Lung (tissue), 12 donors: Measurements from ENCODE around the gene CENPI. TPM values are rescaled to one million over a fixed set of nuclear protein-coding genes. Genes with fewer than 3 reads are reported as not detected.

Experiments
- ATAC-seq: fragments of 200-7000 bp; cut with Tn5 transposase; one replicate; pipeline ENCODE4 v1.9.1; 2020; ENCODE audit warnings: moderate number of reproducible peaks; ENCODE audit not compliant: insufficient read depth, low FRiP score
- DNase-seq, 3 donors: peaks; one replicate each; pipeline ENCODE4 v3.0.0-alpha.2; 2013 to 2017
- H3K27ac ChIP-seq, 2 donors: one replicate each; pipeline ENCODE4 v1.5.1; 2013; ENCODE audit warnings: mild to moderate bottlenecking in 2 of 2, moderate library complexity in 2 of 2, control low read depth in 1 of 2, inconsistent platforms in 1 of 2, low read depth in 1 of 2, low read length in 1 of 2
- H3K27me3 ChIP-seq, 3 donors: one replicate each; pipeline ENCODE4 v1.5.1; 2013; ENCODE audit warnings: low read length in 2 of 3; ENCODE audit not compliant: control insufficient read depth in 3 of 3, insufficient read depth in 3 of 3
- H3K36me3 ChIP-seq, 4 donors: one replicate each; pipeline ENCODE4 v1.5.1; 2013; ENCODE audit warnings: low read length in 4 of 4, mild to moderate bottlenecking in 1 of 4, moderate library complexity in 1 of 4; ENCODE audit not compliant: control insufficient read depth in 4 of 4, insufficient read depth in 4 of 4
- H3K4me1 ChIP-seq, 5 donors: one replicate each; pipeline ENCODE4 v1.5.1; 2013; ENCODE audit warnings: low read length in 5 of 5, mild to moderate bottlenecking in 2 of 5, moderate library complexity in 1 of 5; ENCODE audit not compliant: control insufficient read depth in 5 of 5, insufficient read depth in 5 of 5
- H3K4me3 ChIP-seq: one replicate; pipeline ENCODE4 v1.5.1; 2013; ENCODE audit warnings: mild to moderate bottlenecking, control low read depth, moderate library complexity
- H3K9ac ChIP-seq, 2 donors: one replicate each; pipeline ENCODE4 v1.5.1; 2013; ENCODE audit warnings: low read length in 2 of 2, control low read depth in 1 of 2; ENCODE audit not compliant: insufficient read depth in 1 of 2
- H3K9me3 ChIP-seq, 4 donors: one replicate each; pipeline ENCODE4 v1.5.1; 2013; ENCODE audit warnings: low read length in 3 of 4, mild to moderate bottlenecking in 1 of 4, moderate library complexity in 1 of 4; ENCODE audit not compliant: control insufficient read depth in 4 of 4, insufficient read depth in 3 of 4
- WGBS, 2 donors: extraction: QIAGEN DNeasy Blood & Tissue Kit; methylation state at CpG; one replicate each; pipeline ENCODE4 v1.1.7; 2013; 5-methylcytosine and 5-hydroxymethylcytosine counted together
- polyA plus RNA-seq, 2 donors: library from polyadenylated mRNA; stranded (reverse); fragments of 200-250 nt; gene quantifications; one replicate each; pipeline ENCODE4 v1.2.1, GENCODE V29; 2013
- total RNA-seq, 2 donors: library from RNA; depleted of rRNA in 1 of 2; stranded (reverse); fragments of >200 nt in 1 of 2; gene quantifications; one replicate each; pipeline ENCODE4 v1.2.1, GENCODE V29; 2014 to 2021
- TF ChIP-seq, protein P1 (sequence below): IDR thresholded peaks from 2 replicates; pipeline ENCODE4 v1.5.1; 2012; ENCODE audit warnings: mild to moderate bottlenecking; ENCODE audit errors: control extremely low read depth, extremely low read depth
- donor health status: control.
- donor health status: control.
- donor health status: Bipolar disorder and iron deficiency.
- donor health status: healthy.
- donor health status: DM: yes; HTN: yes; CAD: no.

CENPI gene
- total and polyA plus RNA-seq, 4 donors = 0.69 to 7.5 (median 0.73) TPM

DNA sequence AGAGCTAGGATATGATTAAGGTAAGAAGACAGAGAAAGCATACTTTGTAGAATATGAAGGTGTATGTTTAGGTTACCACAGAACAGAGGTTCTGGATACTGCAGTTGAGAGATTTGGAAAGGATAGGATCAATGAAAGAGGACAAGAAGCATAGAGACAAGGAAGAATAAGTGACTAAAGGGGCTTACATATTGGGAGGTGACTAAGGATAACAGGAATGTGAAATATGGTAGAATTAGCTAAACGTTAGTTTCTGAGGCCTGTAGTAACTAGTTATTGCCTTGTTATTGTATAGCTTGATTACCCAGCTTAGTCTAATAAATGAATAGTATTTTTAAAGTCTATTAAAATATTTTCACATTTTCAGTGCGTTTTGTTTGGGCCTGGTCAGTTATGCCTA is 38.2 kb downstream of the CENPI start:
- DNase-seq = no peak
- no peak overlapping the region for H3K4me3 ChIP-seq
- H3K4me1 ChIP-seq = no peaks in the 10 kb centered on the region
- ATAC-seq = no peak
- no peak overlapping the region for H3K27ac ChIP-seq
- WGBS, 2 donors = 72 to 94% methylated on average over 2 of the region's 2 CpGs
- peaks cover 0 to 4% (median 0%) of the 10 kb centered on the region in 4 donors for H3K36me3 ChIP-seq
- peaks cover 0 to 2% (median 0%) of the 10 kb centered on the region in 3 donors for H3K27me3 ChIP-seq
- no peak overlapping the region for H3K9ac ChIP-seq
- no peaks in the 10 kb centered on the region for H3K9me3 ChIP-seq
- TF ChIP-seq, protein P1, sequence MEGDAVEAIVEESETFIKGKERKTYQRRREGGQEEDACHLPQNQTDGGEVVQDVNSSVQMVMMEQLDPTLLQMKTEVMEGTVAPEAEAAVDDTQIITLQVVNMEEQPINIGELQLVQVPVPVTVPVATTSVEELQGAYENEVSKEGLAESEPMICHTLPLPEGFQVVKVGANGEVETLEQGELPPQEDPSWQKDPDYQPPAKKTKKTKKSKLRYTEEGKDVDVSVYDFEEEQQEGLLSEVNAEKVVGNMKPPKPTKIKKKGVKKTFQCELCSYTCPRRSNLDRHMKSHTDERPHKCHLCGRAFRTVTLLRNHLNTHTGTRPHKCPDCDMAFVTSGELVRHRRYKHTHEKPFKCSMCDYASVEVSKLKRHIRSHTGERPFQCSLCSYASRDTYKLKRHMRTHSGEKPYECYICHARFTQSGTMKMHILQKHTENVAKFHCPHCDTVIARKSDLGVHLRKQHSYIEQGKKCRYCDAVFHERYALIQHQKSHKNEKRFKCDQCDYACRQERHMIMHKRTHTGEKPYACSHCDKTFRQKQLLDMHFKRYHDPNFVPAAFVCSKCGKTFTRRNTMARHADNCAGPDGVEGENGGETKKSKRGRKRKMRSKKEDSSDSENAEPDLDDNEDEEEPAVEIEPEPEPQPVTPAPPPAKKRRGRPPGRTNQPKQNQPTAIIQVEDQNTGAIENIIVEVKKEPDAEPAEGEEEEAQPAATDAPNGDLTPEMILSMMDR = no peak

Other genes with a start within 250 kb of the CENPI start
- under 1 TPM in 1 of 2 donors, not detected in 1; 0.12 TPM for gene NOX1, start 223.8 kb upstream of the CENPI start, total RNA-seq
- gene NOX1, start 223.8 kb upstream of the CENPI start, polyA plus RNA-seq = under 1 TPM; 0.08 to 0.11 TPM
- 1 to 10 TPM; 6.9 to 8.8 TPM for gene XKRX, start 169.3 kb upstream of the CENPI start, total RNA-seq
- 1 to 10 TPM; 1.6 to 2.8 TPM for gene XKRX, start 169.3 kb upstream of the CENPI start, polyA plus RNA-seq
- not detected for gene ARL13A, start 128.5 kb upstream of the CENPI start, total RNA-seq
- not detected for gene ARL13A, start 128.5 kb upstream of the CENPI start, polyA plus RNA-seq
- 10 to 100 TPM; 19.3 to 22.4 TPM for gene TRMT2B, start 46.1 kb upstream of the CENPI start, total RNA-seq
- gene TRMT2B, start 46.1 kb upstream of the CENPI start, polyA plus RNA-seq = 10 to 100 TPM in 1 of 2 donors, 1 to 10 TPM in 1; 7.9 to 10.4 TPM
- gene TMEM35A, start 19.3 kb upstream of the CENPI start, total RNA-seq = 1 to 10 TPM; 1.0 to 6.4 TPM
- under 1 TPM; 0.24 to 0.47 TPM for gene TMEM35A, start 19.3 kb upstream of the CENPI start, polyA plus RNA-seq
- gene DRP2, start 121.6 kb downstream of the CENPI start, total RNA-seq = under 1 TPM; 0.03 to 0.74 TPM
- under 1 TPM in 1 of 2 donors, not detected in 1; 0.01 TPM for gene DRP2, start 121.6 kb downstream of the CENPI start, polyA plus RNA-seq
- under 1 TPM; 0.20 to 0.21 TPM for gene TAF7L, start 193.1 kb downstream of the CENPI start, total RNA-seq
- gene TAF7L, start 193.1 kb downstream of the CENPI start, polyA plus RNA-seq = under 1 TPM; 0.06 TPM